Measurements from ENCODE around the gene HTR3B.

DNA sequence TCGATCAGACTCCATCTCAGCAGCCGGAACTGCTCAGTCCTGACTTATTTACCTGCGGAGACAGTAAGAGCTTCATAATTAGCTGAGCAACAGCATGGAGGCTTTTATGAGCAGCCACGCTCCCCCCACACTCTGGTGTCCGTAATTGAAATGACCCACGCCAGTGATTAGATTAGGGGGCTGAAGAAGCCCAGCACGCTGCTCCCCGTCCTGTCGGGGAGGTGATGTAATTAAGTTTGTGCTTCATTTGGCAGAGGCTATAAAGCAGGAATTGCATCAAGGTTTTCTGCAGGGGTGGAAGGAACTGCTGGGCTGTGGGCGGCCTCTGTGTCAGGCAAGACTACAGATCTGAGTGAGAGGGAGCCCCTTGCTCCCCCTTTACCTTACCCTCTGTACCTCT lies 47.5 kb downstream of the HTR3B start:
- TF ChIP-seq, protein P1, sequence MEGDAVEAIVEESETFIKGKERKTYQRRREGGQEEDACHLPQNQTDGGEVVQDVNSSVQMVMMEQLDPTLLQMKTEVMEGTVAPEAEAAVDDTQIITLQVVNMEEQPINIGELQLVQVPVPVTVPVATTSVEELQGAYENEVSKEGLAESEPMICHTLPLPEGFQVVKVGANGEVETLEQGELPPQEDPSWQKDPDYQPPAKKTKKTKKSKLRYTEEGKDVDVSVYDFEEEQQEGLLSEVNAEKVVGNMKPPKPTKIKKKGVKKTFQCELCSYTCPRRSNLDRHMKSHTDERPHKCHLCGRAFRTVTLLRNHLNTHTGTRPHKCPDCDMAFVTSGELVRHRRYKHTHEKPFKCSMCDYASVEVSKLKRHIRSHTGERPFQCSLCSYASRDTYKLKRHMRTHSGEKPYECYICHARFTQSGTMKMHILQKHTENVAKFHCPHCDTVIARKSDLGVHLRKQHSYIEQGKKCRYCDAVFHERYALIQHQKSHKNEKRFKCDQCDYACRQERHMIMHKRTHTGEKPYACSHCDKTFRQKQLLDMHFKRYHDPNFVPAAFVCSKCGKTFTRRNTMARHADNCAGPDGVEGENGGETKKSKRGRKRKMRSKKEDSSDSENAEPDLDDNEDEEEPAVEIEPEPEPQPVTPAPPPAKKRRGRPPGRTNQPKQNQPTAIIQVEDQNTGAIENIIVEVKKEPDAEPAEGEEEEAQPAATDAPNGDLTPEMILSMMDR (IDR thresholded peaks at IDR 0.05 in 4 of 5, conservative IDR thresholded peaks at IDR 0.05 in 1 of 5), result no peak
- TF ChIP-seq POLR2A (IDR thresholded peaks at IDR 0.05), result no peak

Measured in gastrocnemius medialis (tissue), 4 donors.